HEK293 (cell line): Measurements from ENCODE around the gene PILRB.
"Not testable (repeated sequence)": the region's sequence is repeated elsewhere in the genome, so short reads cannot be mapped to it uniquely, and the experiment has no call there.

Experiments used
- CTCF ChIA-PET: fragments of 350-600 bp; formaldehyde crosslinking; extraction: SDS; loops from one replicate; lab custom pipeline; 2021; ENCODE audit warnings: antibody characterized with exemption; lab: Yijun Ruan, JAX
- POLR2A ChIA-PET: fragments of 300-600 bp; formaldehyde crosslinking; extraction: SDS; loops from one replicate; lab custom pipeline; 2020; ENCODE audit warnings: antibody characterized with exemption, inconsistent platforms; lab: Yijun Ruan, JAX
- H3K27ac ChIP-seq: fragments of 200-500 bp; sonication (Bioruptor generic); 2 replicates; pipeline ENCODE4 v1.5.1; 2014; ENCODE audit warnings: low read depth, low read length, control low read depth, inconsistent platforms; ENCODE audit errors: extremely low read depth
- H3K36me3 ChIP-seq, 2 experiments: fragments of 200-500 bp in 1 of 2; sonication (Bioruptor generic) in 1 of 2; 1 replicate in 1 of 2; 2 replicates in 1 of 2; pipeline ENCODE4 v1.5.1; 2014 to 2017; ENCODE audit warnings: inconsistent platforms in 2 of 2, low read length in 2 of 2; ENCODE audit not compliant: control insufficient read depth in 2 of 2, insufficient read depth in 1 of 2
- H3K4me1 ChIP-seq: fragments of 200-500 bp; sonication (Bioruptor generic); 2 replicates; pipeline ENCODE4 v1.5.1; 2014; ENCODE audit warnings: mild to moderate bottlenecking, low read length, inconsistent platforms; ENCODE audit not compliant: control insufficient read depth, insufficient read depth
- H3K4me3 ChIP-seq: 2 replicates; pipeline ENCODE4 v1.5.1; 2011; ENCODE audit warnings: low read depth, mild to moderate bottlenecking, control low read depth, low read length, moderate library complexity
- H3K9me3 ChIP-seq: fragments of 200-500 bp; sonication (Bioruptor generic); 2 replicates; pipeline ENCODE4 v1.5.1; 2014; ENCODE audit warnings: low read depth, low read length, inconsistent platforms; ENCODE audit not compliant: control insufficient read depth, insufficient read depth
- EGR2 ChIP-seq: fragments of 450-650 bp; formaldehyde crosslinking; IDR thresholded peaks from 2 replicates; pipeline ENCODE4 v1.5.1; 2016; ENCODE audit warnings: low read depth, missing biosample characterization, missing genetic modification characterization
- KLF1 ChIP-seq: fragments of 450-650 bp; formaldehyde crosslinking; IDR thresholded peaks from 2 replicates; pipeline ENCODE4 v1.5.1; 2016; ENCODE audit warnings: missing biosample characterization, missing genetic modification characterization
- PRDM1 ChIP-seq: fragments of 450-650 bp; formaldehyde crosslinking; IDR thresholded peaks from 2 replicates; pipeline ENCODE4; 2016; ENCODE audit warnings: missing biosample characterization, missing genetic modification characterization
- SCRT2 ChIP-seq: fragments of 450-650 bp; formaldehyde crosslinking; IDR thresholded peaks from 2 replicates; pipeline ENCODE4 v1.5.1; 2016; ENCODE audit warnings: missing biosample characterization, missing genetic modification characterization
- SETDB1 ChIP-seq: IDR thresholded peaks from one replicate; pipeline ENCODE4 v1.6.1; 2017; ENCODE audit warnings: mild to moderate bottlenecking, low read length, moderate library complexity, mixed read lengths; ENCODE audit not compliant: insufficient read length
- ZBTB17 ChIP-seq: fragments of 450-650 bp; formaldehyde crosslinking; IDR thresholded peaks from 2 replicates; pipeline ENCODE4 v1.5.1; 2016; ENCODE audit warnings: missing biosample characterization, missing genetic modification characterization
- ZEB2 ChIP-seq: fragments of 450-650 bp; formaldehyde crosslinking; IDR thresholded peaks from 2 replicates; pipeline ENCODE4 v1.5.1; 2016; ENCODE audit warnings: missing biosample characterization, missing genetic modification characterization
- ZFHX2 ChIP-seq: fragments of 450-650 bp; formaldehyde crosslinking; conservative IDR thresholded peaks from 2 replicates; pipeline ENCODE4 v1.5.1; 2016; ENCODE audit warnings: missing biosample characterization, missing genetic modification characterization
- ZNF174 ChIP-seq: fragments of 450-650 bp; formaldehyde crosslinking; IDR thresholded peaks from 2 replicates; pipeline ENCODE4 v1.5.0; 2017; ENCODE audit warnings: missing biosample characterization, mild to moderate bottlenecking, missing genetic modification characterization
- ZNF223 ChIP-seq: fragments of 450-650 bp; formaldehyde crosslinking; IDR thresholded peaks from 2 replicates; pipeline ENCODE4 v1.5.1; 2016; ENCODE audit warnings: missing biosample characterization, missing genetic modification characterization
- ZNF341 ChIP-seq: fragments of 450-650 bp; formaldehyde crosslinking; IDR thresholded peaks from 2 replicates; pipeline ENCODE4; 2016; ENCODE audit warnings: low read depth, missing biosample characterization, missing genetic modification characterization
- ZNF350 ChIP-seq: fragments of 450-650 bp; formaldehyde crosslinking; IDR thresholded peaks from 2 replicates; pipeline ENCODE4 v1.5.0; 2017; ENCODE audit warnings: missing biosample characterization, mild to moderate bottlenecking, missing genetic modification characterization
- ZNF423 ChIP-seq: fragments of 450-650 bp; formaldehyde crosslinking; IDR thresholded peaks from 2 replicates; pipeline ENCODE4 v1.5.1; 2016; ENCODE audit warnings: missing biosample characterization, missing genetic modification characterization
- ZNF610 ChIP-seq: fragments of 450-650 bp; formaldehyde crosslinking; IDR thresholded peaks from 2 replicates; pipeline ENCODE4 v1.5.1; 2016; ENCODE audit warnings: missing biosample characterization, missing genetic modification characterization, borderline replicate concordance
- ZNF621 ChIP-seq: fragments of 450-650 bp; formaldehyde crosslinking; IDR thresholded peaks from 2 replicates; pipeline ENCODE4 v1.5.1; 2017; ENCODE audit warnings: missing biosample characterization, missing genetic modification characterization
- ZNF623 ChIP-seq: fragments of 450-650 bp; formaldehyde crosslinking; IDR thresholded peaks from 2 replicates; pipeline ENCODE4 v1.5.1; 2016; ENCODE audit warnings: missing biosample characterization, missing genetic modification characterization
- ZNF707 ChIP-seq: fragments of 450-650 bp; formaldehyde crosslinking; IDR thresholded peaks from 2 replicates; pipeline ENCODE4 v1.5.1; 2016; ENCODE audit warnings: missing biosample characterization, missing genetic modification characterization
- ZNF747 ChIP-seq: fragments of 450-650 bp; formaldehyde crosslinking; IDR thresholded peaks from 2 replicates; pipeline ENCODE4 v1.5.1; 2016; ENCODE audit warnings: missing biosample characterization, missing genetic modification characterization
- ZNF768 ChIP-seq: fragments of 450-650 bp; formaldehyde crosslinking; IDR thresholded peaks from 2 replicates; pipeline ENCODE4 v1.5.1; 2018; ENCODE audit warnings: missing biosample characterization, mild to moderate bottlenecking, missing genetic modification characterization
- TF ChIP-seq, protein P1 (sequence below): fragments of 450-650 bp; formaldehyde crosslinking; IDR thresholded peaks from 2 replicates; pipeline ENCODE4 v1.5.1; 2017; ENCODE audit warnings: missing biosample characterization, missing genetic modification characterization
- TF ChIP-seq, protein P2 (sequence below): fragments of 450-650 bp; formaldehyde crosslinking; IDR thresholded peaks from 2 replicates; pipeline ENCODE4 v1.5.1; 2016; ENCODE audit warnings: missing biosample characterization, missing genetic modification characterization, borderline replicate concordance

The PILRB gene

DNA sequence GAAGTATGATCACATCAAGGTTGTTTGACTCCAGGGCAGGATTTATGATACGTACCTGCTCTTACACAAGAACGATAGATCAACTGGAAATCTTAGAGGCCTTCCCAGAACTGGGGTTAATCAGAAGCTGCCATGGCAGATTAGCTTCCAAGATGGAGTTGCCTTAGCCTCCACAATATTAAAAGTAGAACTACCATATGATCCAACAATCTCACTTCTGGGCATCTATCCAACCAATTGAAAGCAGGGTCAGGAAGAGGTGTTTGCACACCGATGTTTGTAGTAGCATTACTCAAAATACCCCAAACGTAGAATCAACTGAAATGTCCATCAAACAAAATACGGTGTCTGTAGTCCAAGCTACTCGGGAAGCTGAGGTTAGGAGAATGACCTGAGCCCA, 6.6 kb downstream of the PILRB start:
- ChIA-PET POLR2A (no interaction called here), CTCF (interaction anchor here (0.6 to 1.9 kb wide), 5 partner anchors 20 to 195 kb away, joined by 3 to 15 read pairs (median 4); no protein-coding TSS in a partner anchor)
- TF ChIP-seq ZNF223 (tag by site-specific recombination) (no peak), SCRT2 (tag by site-specific recombination) (peak; percentile 28; the same call in 1 of the 2 replicates)
- Histone ChIP-seq H3K9me3 (no peaks in the 10 kb centered on the region), H3K4me3 (no peak overlapping the region), H3K36me3 (peaks cover 28 to 57% of the 10 kb centered on the region in 2 experiments; a peak in 2 of 3 replicates), H3K4me1 (no peaks in the 10 kb centered on the region), H3K27ac (no peak overlapping the region)

DNA sequence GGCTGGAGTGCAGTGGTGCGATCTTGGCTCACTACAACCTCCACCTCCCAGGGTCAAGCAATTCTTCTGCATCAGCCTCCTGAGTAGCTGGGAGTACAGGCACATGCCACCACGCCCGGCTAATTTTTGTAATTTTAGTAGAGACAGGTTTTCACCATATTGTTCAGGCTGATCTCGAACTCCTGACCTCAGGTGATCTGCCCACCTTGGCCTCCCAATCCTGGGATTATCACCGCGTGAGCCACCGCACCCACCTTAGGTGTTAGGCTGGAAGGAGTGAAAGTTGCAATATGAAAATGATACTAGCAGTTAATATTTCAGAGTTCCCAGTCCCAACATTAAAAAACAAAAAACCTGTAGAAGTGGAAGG, 8.1 kb downstream of the PILRB start:
- H3K27ac ChIP-seq, H3K4me3 ChIP-seq, POLR2A ChIA-PET, H3K9me3 ChIP-seq, H3K4me1 ChIP-seq: not testable (repeated sequence)
- peaks cover 18 to 46% of the 10 kb centered on the region in 2 experiments; a peak in 2 of 3 replicates for H3K36me3 ChIP-seq
- CTCF ChIA-PET: interaction anchor here (1.9 kb wide), 1 partner anchor 42 kb away, joined by 15 read pairs; no protein-coding TSS in a partner anchor

DNA sequence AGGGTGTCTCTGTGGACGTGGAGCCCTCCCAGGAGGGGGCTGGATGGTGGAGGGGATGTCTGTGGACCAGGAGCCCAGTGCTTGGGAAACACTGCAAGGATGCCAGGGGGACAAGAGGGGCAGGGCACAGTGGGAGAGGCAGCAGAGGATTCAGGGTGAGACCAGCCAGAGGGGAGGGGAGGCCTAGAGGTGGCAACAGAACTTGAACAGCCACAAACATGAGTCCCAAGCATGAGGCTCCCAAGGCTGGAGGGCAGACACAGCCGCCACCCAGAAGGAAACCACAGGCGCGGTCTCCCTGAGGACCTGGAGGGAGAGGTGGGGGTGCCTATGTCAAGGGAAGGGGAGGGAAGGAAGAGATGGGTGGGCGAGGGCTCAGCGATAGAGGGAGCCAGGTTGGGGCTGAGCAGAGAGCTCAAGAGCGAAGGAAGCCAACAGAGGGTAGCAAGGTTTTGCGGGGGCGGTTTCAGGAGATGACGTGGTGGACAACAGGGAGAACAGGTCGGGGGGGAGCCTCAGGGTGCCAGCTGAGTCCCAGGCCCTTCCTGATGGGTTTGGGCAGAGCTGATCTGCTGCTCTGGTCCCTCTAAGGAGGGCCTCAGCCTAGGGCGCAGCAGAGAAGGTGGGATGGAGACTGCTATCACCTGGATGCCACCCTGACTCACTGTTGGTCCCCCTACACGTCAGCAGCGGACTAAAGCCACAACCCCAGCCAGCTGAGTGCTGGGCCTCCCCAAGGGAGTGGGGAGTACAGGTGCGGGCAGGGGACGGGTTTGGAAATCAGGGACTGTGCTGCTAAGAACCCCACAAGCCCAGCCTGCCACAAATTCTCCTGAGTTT, 8.7 kb downstream of the PILRB start:
- CTCF ChIA-PET: no interaction called here
- H3K9me3 ChIP-seq: no peaks in the 10 kb centered on the region
- H3K4me3 ChIP-seq: no peak overlapping the region
- H3K4me1 ChIP-seq: no peaks in the 10 kb centered on the region
- TF ChIP-seq, protein P1, sequence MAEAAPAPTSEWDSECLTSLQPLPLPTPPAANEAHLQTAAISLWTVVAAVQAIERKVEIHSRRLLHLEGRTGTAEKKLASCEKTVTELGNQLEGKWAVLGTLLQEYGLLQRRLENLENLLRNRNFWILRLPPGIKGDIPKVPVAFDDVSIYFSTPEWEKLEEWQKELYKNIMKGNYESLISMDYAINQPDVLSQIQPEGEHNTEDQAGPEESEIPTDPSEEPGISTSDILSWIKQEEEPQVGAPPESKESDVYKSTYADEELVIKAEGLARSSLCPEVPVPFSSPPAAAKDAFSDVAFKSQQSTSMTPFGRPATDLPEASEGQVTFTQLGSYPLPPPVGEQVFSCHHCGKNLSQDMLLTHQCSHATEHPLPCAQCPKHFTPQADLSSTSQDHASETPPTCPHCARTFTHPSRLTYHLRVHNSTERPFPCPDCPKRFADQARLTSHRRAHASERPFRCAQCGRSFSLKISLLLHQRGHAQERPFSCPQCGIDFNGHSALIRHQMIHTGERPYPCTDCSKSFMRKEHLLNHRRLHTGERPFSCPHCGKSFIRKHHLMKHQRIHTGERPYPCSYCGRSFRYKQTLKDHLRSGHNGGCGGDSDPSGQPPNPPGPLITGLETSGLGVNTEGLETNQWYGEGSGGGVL (tag by site-specific recombination): 0 out of 2 replicates have a peak, but pooled peaks have one; percentile 11
- TF ChIP-seq ZFHX2 (tag by site-specific recombination) (peak; percentile 20; the same call in 1 of the 2 replicates), ZNF341 (peak; percentile 33; the same call in 1 of the 2 replicates), KLF1 (peak; percentile 59; the same call in 1 of the 2 replicates), ZNF747 (no peak), EGR2 (tag by site-specific recombination) (peak; percentile 34; the same call in 1 of the 2 replicates)
- POLR2A ChIA-PET: no interaction called here
- H3K27ac ChIP-seq: no peak overlapping the region
- H3K36me3 ChIP-seq: peaks cover 12 to 39% of the 10 kb centered on the region in 2 experiments; a peak in 2 of 3 replicates

DNA sequence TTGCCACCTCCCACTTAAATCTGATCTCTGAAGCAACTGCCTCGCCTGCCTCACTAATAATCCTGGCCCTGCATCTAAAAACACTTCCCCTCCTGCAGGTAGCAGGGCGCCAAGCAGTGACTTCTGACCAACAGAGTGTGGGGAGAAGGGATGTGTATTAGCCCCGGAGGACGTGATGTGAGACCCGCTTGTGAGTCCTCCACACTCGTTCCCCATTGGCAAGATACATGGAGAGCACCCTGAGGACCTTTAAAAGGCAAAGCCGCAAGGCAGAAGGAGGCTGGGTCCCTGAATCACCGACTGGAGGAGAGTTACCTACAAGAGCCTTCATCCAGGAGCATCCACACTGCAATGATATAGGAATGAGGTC, 9.3 kb downstream of the PILRB start:
- CTCF ChIA-PET: no interaction called here
- POLR2A ChIA-PET: no interaction called here
- Histone ChIP-seq H3K27ac (no peak overlapping the region), H3K36me3 (peaks cover 11 to 34% of the 10 kb centered on the region in 2 experiments; a peak in 2 of 3 replicates), H3K4me3 (no peak overlapping the region), H3K9me3 (no peaks in the 10 kb centered on the region), H3K4me1 (no peaks in the 10 kb centered on the region)
- TF ChIP-seq ZEB2 (no peak), ZNF707 (tag by site-specific recombination) (no peak), PRDM1 (tag by site-specific recombination) (no peak), SETDB1 (no peak), ZBTB17 (tag by site-specific recombination) (no peak), ZNF423 (no peak), ZNF350 (tag by site-specific recombination) (no peak), ZNF610 (no peak), ZNF768 (tag by site-specific recombination) (no peak), ZNF623 (tag by site-specific recombination) (no peak), ZNF621 (tag by site-specific recombination) (no peak), ZNF174 (no peak)
- TF ChIP-seq, protein P2, sequence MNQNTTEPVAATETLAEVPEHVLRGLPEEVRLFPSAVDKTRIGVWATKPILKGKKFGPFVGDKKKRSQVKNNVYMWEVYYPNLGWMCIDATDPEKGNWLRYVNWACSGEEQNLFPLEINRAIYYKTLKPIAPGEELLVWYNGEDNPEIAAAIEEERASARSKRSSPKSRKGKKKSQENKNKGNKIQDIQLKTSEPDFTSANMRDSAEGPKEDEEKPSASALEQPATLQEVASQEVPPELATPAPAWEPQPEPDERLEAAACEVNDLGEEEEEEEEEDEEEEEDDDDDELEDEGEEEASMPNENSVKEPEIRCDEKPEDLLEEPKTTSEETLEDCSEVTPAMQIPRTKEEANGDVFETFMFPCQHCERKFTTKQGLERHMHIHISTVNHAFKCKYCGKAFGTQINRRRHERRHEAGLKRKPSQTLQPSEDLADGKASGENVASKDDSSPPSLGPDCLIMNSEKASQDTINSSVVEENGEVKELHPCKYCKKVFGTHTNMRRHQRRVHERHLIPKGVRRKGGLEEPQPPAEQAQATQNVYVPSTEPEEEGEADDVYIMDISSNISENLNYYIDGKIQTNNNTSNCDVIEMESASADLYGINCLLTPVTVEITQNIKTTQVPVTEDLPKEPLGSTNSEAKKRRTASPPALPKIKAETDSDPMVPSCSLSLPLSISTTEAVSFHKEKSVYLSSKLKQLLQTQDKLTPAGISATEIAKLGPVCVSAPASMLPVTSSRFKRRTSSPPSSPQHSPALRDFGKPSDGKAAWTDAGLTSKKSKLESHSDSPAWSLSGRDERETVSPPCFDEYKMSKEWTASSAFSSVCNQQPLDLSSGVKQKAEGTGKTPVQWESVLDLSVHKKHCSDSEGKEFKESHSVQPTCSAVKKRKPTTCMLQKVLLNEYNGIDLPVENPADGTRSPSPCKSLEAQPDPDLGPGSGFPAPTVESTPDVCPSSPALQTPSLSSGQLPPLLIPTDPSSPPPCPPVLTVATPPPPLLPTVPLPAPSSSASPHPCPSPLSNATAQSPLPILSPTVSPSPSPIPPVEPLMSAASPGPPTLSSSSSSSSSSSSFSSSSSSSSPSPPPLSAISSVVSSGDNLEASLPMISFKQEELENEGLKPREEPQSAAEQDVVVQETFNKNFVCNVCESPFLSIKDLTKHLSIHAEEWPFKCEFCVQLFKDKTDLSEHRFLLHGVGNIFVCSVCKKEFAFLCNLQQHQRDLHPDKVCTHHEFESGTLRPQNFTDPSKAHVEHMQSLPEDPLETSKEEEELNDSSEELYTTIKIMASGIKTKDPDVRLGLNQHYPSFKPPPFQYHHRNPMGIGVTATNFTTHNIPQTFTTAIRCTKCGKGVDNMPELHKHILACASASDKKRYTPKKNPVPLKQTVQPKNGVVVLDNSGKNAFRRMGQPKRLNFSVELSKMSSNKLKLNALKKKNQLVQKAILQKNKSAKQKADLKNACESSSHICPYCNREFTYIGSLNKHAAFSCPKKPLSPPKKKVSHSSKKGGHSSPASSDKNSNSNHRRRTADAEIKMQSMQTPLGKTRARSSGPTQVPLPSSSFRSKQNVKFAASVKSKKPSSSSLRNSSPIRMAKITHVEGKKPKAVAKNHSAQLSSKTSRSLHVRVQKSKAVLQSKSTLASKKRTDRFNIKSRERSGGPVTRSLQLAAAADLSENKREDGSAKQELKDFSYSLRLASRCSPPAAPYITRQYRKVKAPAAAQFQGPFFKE (tag by site-specific recombination): no peak
